SK-N-MC (cell line): ENCODE results near the gene USP37.

Experiments
- EZH2 ChIP-seq: fragments of 200-600 bp; sonication (generic); IDR thresholded peaks from one replicate; pipeline ENCODE4 v1.6.1; 2017; ENCODE audit warnings: antibody characterized with exemption
- POLR2AphosphoS5 ChIP-seq: IDR thresholded peaks from 2 replicates; pipeline ENCODE4 v1.6.1; 2012; ENCODE audit warnings: mild to moderate bottlenecking, low read depth, low read length, borderline replicate concordance

- TF ChIP-seq EZH2 (no peak), POLR2AphosphoS5 (no peak)
Observed at GRCh38 chr2:218437969-218438368, 130.2 kb downstream of the USP37 start.
